K562 (cell line): Measurements from ENCODE around the gene RIT1. TPM values are rescaled to one million over a fixed set of nuclear protein-coding genes. Genes with fewer than 3 reads are reported as not detected.

Experiments used
- DPF2 ChIP-seq: fragments of 450-650 bp; IDR thresholded peaks from 2 replicates; pipeline ENCODE4 v1.6.1; 2016
- EGR1 ChIP-seq: fragments of 450-650 bp; conservative IDR thresholded peaks from 2 replicates; pipeline ENCODE4 v1.6.1; 2017; ENCODE audit warnings: mild to moderate bottlenecking
- ELF1 ChIP-seq: fragments of 200-800 bp; sonication (Bioruptor generic); IDR thresholded peaks from 2 replicates; pipeline ENCODE4 v1.6.1; 2016; ENCODE audit warnings: missing genetic modification characterization, missing compliant biosample characterization
- FOS ChIP-seq: IDR thresholded peaks from 3 replicates; pipeline ENCODE4 v1.6.1; 2011; ENCODE audit not compliant: insufficient read length; ENCODE audit errors: extremely low read depth
- HMBOX1 ChIP-seq: sonication (generic); IDR thresholded peaks from 2 replicates; pipeline ENCODE4 v1.6.1; 2016
- MGA ChIP-seq: fragments of 450-650 bp; IDR thresholded peaks from 2 replicates; pipeline ENCODE4 v1.6.1; 2016; ENCODE audit warnings: mild to moderate bottlenecking, moderate library complexity
- MIER1 ChIP-seq: fragments of 450-650 bp; IDR thresholded peaks from 2 replicates; pipeline ENCODE4 v1.6.1; 2016; ENCODE audit warnings: antibody characterized with exemption, mild to moderate bottlenecking, low read depth
- NFE2 ChIP-seq: IDR thresholded peaks from 2 replicates; pipeline ENCODE4 v1.6.1; 2014; ENCODE audit warnings: antibody characterized with exemption, low read depth
- TSHZ1 ChIP-seq: fragments of 250-450 bp; sonication (Bioruptor Pico); IDR thresholded peaks from 2 replicates; pipeline ENCODE4 v1.4.0; 2020; ENCODE audit warnings: mild to moderate bottlenecking, moderate library complexity
- ZKSCAN1 ChIP-seq: fragments of 150-350 bp; IDR thresholded peaks from 2 replicates; pipeline ENCODE4 v1.6.1; 2016; ENCODE audit warnings: low read depth, low read length
- polyA plus RNA-seq, 8 experiments: library from polyadenylated mRNA; depleted of rRNA in 4 of 8; stranded (reverse) in 5 of 8; unstranded in 3 of 8; fragments of >200 nt; fragmentation: Nextera tagmentation in 2 of 8; fragmentation: Illumina TruSeq in 1 of 8; extraction: Ambion mirVana in 2 of 8; extraction: Trizol in 1 of 8; gene quantifications; 2 replicates each; pipeline versions ENCODE4 v1.2.1 to v1.2.3, GENCODE V29; 2011 to 2014; ENCODE audit warnings: inconsistent platforms in 1 of 8, missing spikeins in 1 of 8
- total RNA-seq, 7 experiments: library from RNA; depleted of rRNA in 6 of 7; stranded (reverse); fragments of >200 nt in 6 of 7; fragmentation: Illumina TruSeq in 2 of 7; extraction: Trizol in 2 of 7; gene quantifications; 2 replicates each; pipeline versions ENCODE4 v1.2.1 to v1.2.3, GENCODE V29; 2011 to 2021; ENCODE audit warnings: low replicate concordance in 1 of 7

RIT1 gene
- total and polyA plus RNA-seq, 9 of the 15 experiments (the other 6 are each of a cell fraction or from before 2014, with no cell fraction given), result 13.5 to 57.6 (median 22.9) TPM

GRCh38 chr1:155934097-155934935, 23.2 kb upstream of the RIT1 start, which contains the start of gene KHDC4 (continued):
- TF ChIP-seq TSHZ1 (CRISPR knock-in tag) (no peak), DPF2 (no peak), FOS (peak; percentile 13), MIER1 (no peak), HMBOX1 (no peak), MGA (no peak; the same call in 1 of the 2 replicates), ZKSCAN1 (no peak; the same call in 1 of the 2 replicates), NFE2 (peak; percentile 67), EGR1 (no peak), ELF1 (tag) (peak; percentile 98)
